ENCODE data around the gene IRX5. TPM values are rescaled to one million over a fixed set of nuclear protein-coding genes. Genes with fewer than 3 reads are reported as not detected.
A peak's percentile ranks its signal among the peaks of the same experiment; 100 is the strongest.

The IRX5 gene
- total RNA-seq, 1 experiment from 2014 or later: 0.86 TPM

DNA sequence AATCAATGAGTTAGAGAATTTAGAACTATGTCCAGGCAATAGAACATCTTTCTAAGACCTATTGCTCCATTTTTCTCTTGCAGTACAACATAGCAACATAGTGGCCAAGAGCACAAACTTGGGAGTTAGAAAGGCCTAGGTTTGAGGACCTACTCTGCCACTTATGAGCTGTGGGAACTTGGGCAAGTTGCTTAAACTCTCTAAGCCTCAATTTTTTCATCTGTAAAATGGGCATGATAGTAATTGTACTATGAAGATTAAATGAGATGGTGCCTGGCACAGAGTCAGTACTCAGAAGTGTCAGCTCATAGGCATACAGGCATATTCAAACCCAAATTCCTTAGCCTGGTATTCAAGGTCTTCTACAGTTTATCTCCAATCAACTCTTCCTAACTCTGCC, 25.1 kb downstream of the IRX5 start:
- H3K27me3 ChIP-seq (ENCODE audit: insufficient read depth, low read length): no peaks in the 10 kb centered on the region
- TF ChIP-seq CTCF (IDR thresholded peaks at IDR 0.05 in 2 of 3, conservative IDR thresholded peaks at IDR 0.05 in 1 of 3; ENCODE audit: borderline replicate concordance in 1 of 3, insufficient read depth in 1 of 3, low read depth in 2 of 3, low read length in 2 of 3) (no peak), ZFX (IDR thresholded peaks at IDR 0.05) (no peak), POLR2A (IDR thresholded peaks at IDR 0.05; ENCODE audit: borderline replicate concordance, extremely low read depth, insufficient read depth, insufficient read length) (no peak), EZH2 (IDR thresholded peaks at IDR 0.05) (no peak), ZNF274 (IDR thresholded peaks at IDR 0.05; ENCODE audit: low read depth, low read length) (no peak)
- no peak overlapping the region for H3K4me2 ChIP-seq (ENCODE audit: low read length)
- BruUV-seq (replicated peaks): no TSS peak
- no peaks in the 10 kb centered on the region for H3K9me2 ChIP-seq (ENCODE audit: insufficient read depth)
- intact Hi-C loops (cut with micrococcal nuclease): loop anchor here (5.0 to 10.0 kb wide), 4 partner anchors 323 to 1401 kb away; partner anchors contain the start of gene IRX3
- no peaks in the 10 kb centered on the region for H3K36me3 ChIP-seq (ENCODE audit: control insufficient read depth in 1 of 2, insufficient read depth in 2 of 2, low read length in 2 of 2)
- no peak overlapping the region for H3K27ac ChIP-seq (ENCODE audit: low read depth, low read length)
- DNase-seq (ENCODE audit: low read depth, low spot score) (no peak), ATAC-seq (no peak)
- no peaks in the 10 kb centered on the region for H3K79me2 ChIP-seq (ENCODE audit: insufficient read depth, low read length)
- H3K9me3 ChIP-seq (ENCODE audit: control insufficient read depth in 1 of 2, insufficient read depth in 1 of 2, low read depth in 1 of 2, low read length in 2 of 2): no peaks in the 10 kb centered on the region
- H4K20me1 ChIP-seq (ENCODE audit: insufficient read depth): no peaks in the 10 kb centered on the region
- no peak overlapping the region for H2AFZ ChIP-seq (ENCODE audit: low read depth, low read length, poor library complexity, severe bottlenecking)
- POLR2A ChIA-PET: no interaction called here
- RAD21 ChIA-PET (ENCODE audit: low non-redundant PET in 1 of 2, low total read pairs in 2 of 2, uncharacterized antibody in 2 of 2, unreplicated experiment in 2 of 2): no interaction called here
- no peak overlapping the region for H3K4me3 ChIP-seq (replicated peaks in 1 of 2; ENCODE audit: low read depth in 1 of 2, low read length in 2 of 2)
- H3K9ac ChIP-seq (ENCODE audit: low read length): no peak overlapping the region
- CTCF ChIA-PET: no interaction called here
- no peaks in the 10 kb centered on the region for H3K4me1 ChIP-seq (ENCODE audit: control insufficient read depth in 1 of 2, insufficient read depth in 2 of 2, low read length in 2 of 2)

GRCh38 chr16:54957403-54958166, 26.9 kb downstream of the IRX5 start:
- CTCF ChIA-PET: interaction anchor here (0.6 to 1.6 kb wide), 11 partner anchors 9 to 1408 kb away, joined by 3 to 10 read pairs (median 4); no protein-coding TSS in a partner anchor
- H3K9me2 ChIP-seq (ENCODE audit: insufficient read depth): no peaks in the 10 kb centered on the region
- TF ChIP-seq REST (IDR thresholded peaks at IDR 0.05; ENCODE audit: low read depth) (no peak), RAD21 (IDR thresholded peaks at IDR 0.05; ENCODE audit: low read depth) (peak; percentile 67), CTCF (IDR thresholded peaks at IDR 0.05 in 2 of 3, conservative IDR thresholded peaks at IDR 0.05 in 1 of 3; ENCODE audit: borderline replicate concordance in 1 of 3, insufficient read depth in 1 of 3, low read depth in 2 of 3, low read length in 2 of 3) (peak; percentile 40 to 61 (median 60); a peak in 5 of 6 replicates)
- H4K20me1 ChIP-seq (ENCODE audit: insufficient read depth): no peaks in the 10 kb centered on the region
- no peaks in the 10 kb centered on the region; a peak in 1 of 4 replicates for H3K36me3 ChIP-seq (ENCODE audit: control insufficient read depth in 1 of 2, insufficient read depth in 2 of 2, low read length in 2 of 2)
- H3K79me2 ChIP-seq (ENCODE audit: insufficient read depth, low read length): no peaks in the 10 kb centered on the region
- POLR2A ChIA-PET: no interaction called here
- H3K4me3 ChIP-seq (replicated peaks in 1 of 2; ENCODE audit: low read depth in 1 of 2, low read length in 2 of 2): no peak overlapping the region
- H2AFZ ChIP-seq (ENCODE audit: low read depth, low read length, poor library complexity, severe bottlenecking): no peak overlapping the region
- no peaks in the 10 kb centered on the region for H3K9me3 ChIP-seq (ENCODE audit: control insufficient read depth in 1 of 2, insufficient read depth in 1 of 2, low read depth in 1 of 2, low read length in 2 of 2)
- H3K27me3 ChIP-seq (ENCODE audit: insufficient read depth, low read length): no peaks in the 10 kb centered on the region; the same call in 1 of the 2 replicates
- no peak overlapping the region for H3K27ac ChIP-seq (ENCODE audit: low read depth, low read length)
- H3K4me1 ChIP-seq (ENCODE audit: control insufficient read depth in 1 of 2, insufficient read depth in 2 of 2, low read length in 2 of 2): no peaks in the 10 kb centered on the region
- no TSS peak for BruUV-seq (replicated peaks)
- H3K9ac ChIP-seq (ENCODE audit: low read length): no peak overlapping the region
- RAD21 ChIA-PET (ENCODE audit: low non-redundant PET in 1 of 2, low total read pairs in 2 of 2, uncharacterized antibody in 2 of 2, unreplicated experiment in 2 of 2): interaction anchor here in 1 of 2 experiments (0.7 kb wide), 2 partner anchors 37 to 461 kb away, joined by 3 read pairs; no protein-coding TSS in a partner anchor
- H3K4me2 ChIP-seq (ENCODE audit: low read length): no peak overlapping the region
- intact Hi-C loops (cut with micrococcal nuclease): loop anchor here (5.0 to 10.0 kb wide), 4 partner anchors 325 to 1403 kb away; partner anchors contain the start of gene IRX3
- DNase-seq (ENCODE audit: low read depth, low spot score) (peak; percentile 39), ATAC-seq (peak; percentile 46; the same call in 1 of the 2 replicates)
